Uterus (tissue), 2 donors: ENCODE data around the gene ARPC2.

Experiments used
- POLR2A ChIP-seq, 2 donors: fragments of 450-650 bp; IDR thresholded peaks; one replicate each; pipeline ENCODE4 v1.6.1; 2016; ENCODE audit warnings: antibody characterized with exemption in 2 of 2, mild to moderate bottlenecking in 1 of 2, moderate library complexity in 1 of 2
- TF ChIP-seq, protein P1 (sequence below), 4 experiments: fragments of 200-600 bp in 2 of 4; fragments of 450-650 bp in 2 of 4; sonication (generic) in 2 of 4; IDR thresholded peaks; one replicate each; pipeline ENCODE4 v1.5.1; 2016 to 2019; ENCODE audit warnings: antibody characterized with exemption in 4 of 4, mild to moderate bottlenecking in 2 of 4, moderate library complexity in 1 of 4

DNA sequence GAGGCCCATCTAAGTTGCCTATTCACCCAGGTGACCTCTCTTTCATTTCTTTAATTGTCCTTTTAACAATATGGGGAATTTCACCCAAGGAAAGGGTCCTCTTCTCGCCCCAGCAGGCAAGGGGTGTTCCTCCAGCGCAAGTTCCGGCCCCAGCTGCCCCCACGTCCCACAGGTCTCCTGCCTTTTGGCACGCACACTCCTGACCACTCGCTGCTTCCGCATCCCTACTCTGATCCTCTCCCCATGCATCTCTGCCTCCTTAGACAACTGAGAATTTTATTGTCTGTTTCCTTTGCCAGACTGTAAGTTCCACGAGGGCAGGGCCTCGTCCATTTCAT is 684 bp upstream of the ARPC2 start:
- TF ChIP-seq, protein P1, sequence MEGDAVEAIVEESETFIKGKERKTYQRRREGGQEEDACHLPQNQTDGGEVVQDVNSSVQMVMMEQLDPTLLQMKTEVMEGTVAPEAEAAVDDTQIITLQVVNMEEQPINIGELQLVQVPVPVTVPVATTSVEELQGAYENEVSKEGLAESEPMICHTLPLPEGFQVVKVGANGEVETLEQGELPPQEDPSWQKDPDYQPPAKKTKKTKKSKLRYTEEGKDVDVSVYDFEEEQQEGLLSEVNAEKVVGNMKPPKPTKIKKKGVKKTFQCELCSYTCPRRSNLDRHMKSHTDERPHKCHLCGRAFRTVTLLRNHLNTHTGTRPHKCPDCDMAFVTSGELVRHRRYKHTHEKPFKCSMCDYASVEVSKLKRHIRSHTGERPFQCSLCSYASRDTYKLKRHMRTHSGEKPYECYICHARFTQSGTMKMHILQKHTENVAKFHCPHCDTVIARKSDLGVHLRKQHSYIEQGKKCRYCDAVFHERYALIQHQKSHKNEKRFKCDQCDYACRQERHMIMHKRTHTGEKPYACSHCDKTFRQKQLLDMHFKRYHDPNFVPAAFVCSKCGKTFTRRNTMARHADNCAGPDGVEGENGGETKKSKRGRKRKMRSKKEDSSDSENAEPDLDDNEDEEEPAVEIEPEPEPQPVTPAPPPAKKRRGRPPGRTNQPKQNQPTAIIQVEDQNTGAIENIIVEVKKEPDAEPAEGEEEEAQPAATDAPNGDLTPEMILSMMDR (IDR thresholded peaks at IDR 0.05): no peak
- no peak for TF ChIP-seq POLR2A (IDR thresholded peaks at IDR 0.05)
